ENCODE data around the gene FNDC3B. TPM values are rescaled to one million over a fixed set of nuclear protein-coding genes. Genes with fewer than 3 reads are reported as not detected.

FNDC3B gene
- total RNA-seq, 1 donor from 2014 or later, result 29.5 TPM

- no peak overlapping the region for H3K4me2 ChIP-seq
These were observed 179.3 kb downstream of the FNDC3B start for GRCh38 chr3:172218350-172219323.

GRCh38 chr3:172219750-172220149 lies 180.4 kb downstream of the FNDC3B start:
- Mint-ChIP-seq H3K4me1 (peaks cover 63% of the 10 kb centered on the region), H3K9me3 (peaks cover 2% of the 10 kb centered on the region), H3K27ac (no peak overlapping the region), H3K4me3 (no peak overlapping the region), H3K36me3 (peaks cover 14% of the 10 kb centered on the region), H3K27me3 (ENCODE audit: insufficient read depth, low read depth) (no peaks in the 10 kb centered on the region)
- Histone ChIP-seq H3K4me2 (no peak overlapping the region), H4K20me1 (ENCODE audit: low read depth) (peaks cover 24% of the 10 kb centered on the region), H3K27ac (no peak overlapping the region), H3K9ac (no peak overlapping the region), H3K9me3 (ENCODE audit: low read depth) (no peaks in the 10 kb centered on the region), H3F3A (ENCODE audit: low read depth) (peaks cover 9% of the 10 kb centered on the region), H3K36me3 (no peaks in the 10 kb centered on the region), H2AFZ (replicated peaks) (no peak overlapping the region), H3K27me3 (no peaks in the 10 kb centered on the region), H3K4me3 (no peak overlapping the region), H3K79me2 (ENCODE audit: low read depth) (peaks cover 58% of the 10 kb centered on the region), H3K4me1 (peaks cover 9% of the 10 kb centered on the region)
- no peak for DNase-seq (ENCODE audit: low spot score)
- TF ChIP-seq, protein P1, sequence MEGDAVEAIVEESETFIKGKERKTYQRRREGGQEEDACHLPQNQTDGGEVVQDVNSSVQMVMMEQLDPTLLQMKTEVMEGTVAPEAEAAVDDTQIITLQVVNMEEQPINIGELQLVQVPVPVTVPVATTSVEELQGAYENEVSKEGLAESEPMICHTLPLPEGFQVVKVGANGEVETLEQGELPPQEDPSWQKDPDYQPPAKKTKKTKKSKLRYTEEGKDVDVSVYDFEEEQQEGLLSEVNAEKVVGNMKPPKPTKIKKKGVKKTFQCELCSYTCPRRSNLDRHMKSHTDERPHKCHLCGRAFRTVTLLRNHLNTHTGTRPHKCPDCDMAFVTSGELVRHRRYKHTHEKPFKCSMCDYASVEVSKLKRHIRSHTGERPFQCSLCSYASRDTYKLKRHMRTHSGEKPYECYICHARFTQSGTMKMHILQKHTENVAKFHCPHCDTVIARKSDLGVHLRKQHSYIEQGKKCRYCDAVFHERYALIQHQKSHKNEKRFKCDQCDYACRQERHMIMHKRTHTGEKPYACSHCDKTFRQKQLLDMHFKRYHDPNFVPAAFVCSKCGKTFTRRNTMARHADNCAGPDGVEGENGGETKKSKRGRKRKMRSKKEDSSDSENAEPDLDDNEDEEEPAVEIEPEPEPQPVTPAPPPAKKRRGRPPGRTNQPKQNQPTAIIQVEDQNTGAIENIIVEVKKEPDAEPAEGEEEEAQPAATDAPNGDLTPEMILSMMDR (IDR thresholded peaks at IDR 0.05), result no peak
- TF ChIP-seq EZH2phosphoT487 (IDR thresholded peaks at IDR 0.05) (no peak), EZH2 (IDR thresholded peaks at IDR 0.05) (no peak)

More at GRCh38 chr3:172218350-172219323, 179.3 kb downstream of the FNDC3B start:
- no peak overlapping the region for H3K4me3 Mint-ChIP-seq
- peaks cover 2% of the 10 kb centered on the region for H3K9me3 Mint-ChIP-seq
- no peak for DNase-seq (ENCODE audit: low spot score)
- Histone ChIP-seq H3K27me3 (no peaks in the 10 kb centered on the region), H3K4me3 (no peak overlapping the region), H3K4me1 (peaks cover 9% of the 10 kb centered on the region), H3K79me2 (ENCODE audit: low read depth) (peaks cover 47% of the 10 kb centered on the region), H3K27ac (no peak overlapping the region), H2AFZ (replicated peaks) (no peak overlapping the region), H4K20me1 (ENCODE audit: low read depth) (peaks cover 32% of the 10 kb centered on the region), H3K36me3 (no peaks in the 10 kb centered on the region), H3K9me3 (ENCODE audit: low read depth) (no peaks in the 10 kb centered on the region), H3F3A (ENCODE audit: low read depth) (peaks cover 9% of the 10 kb centered on the region), H3K9ac (no peak overlapping the region)
- peaks cover 11% of the 10 kb centered on the region for H3K36me3 Mint-ChIP-seq
- peaks cover 54% of the 10 kb centered on the region for H3K4me1 Mint-ChIP-seq
- no peak overlapping the region for H3K27ac Mint-ChIP-seq
- TF ChIP-seq EZH2phosphoT487 (IDR thresholded peaks at IDR 0.05) (no peak), EZH2 (IDR thresholded peaks at IDR 0.05) (no peak)
- TF ChIP-seq, protein P1 (IDR thresholded peaks at IDR 0.05), result no peak
- no peaks in the 10 kb centered on the region for H3K27me3 Mint-ChIP-seq (ENCODE audit: insufficient read depth, low read depth)

- Histone ChIP-seq H2AFZ (replicated peaks) (no peak overlapping the region), H4K20me1 (ENCODE audit: low read depth) (peaks cover 24% of the 10 kb centered on the region), H3K36me3 (no peaks in the 10 kb centered on the region), H3K9ac (no peak overlapping the region), H3K4me3 (no peak overlapping the region), H3K27ac (no peak overlapping the region), H3K4me2 (no peak overlapping the region), H3K9me3 (ENCODE audit: low read depth) (no peaks in the 10 kb centered on the region), H3F3A (ENCODE audit: low read depth) (peaks cover 9% of the 10 kb centered on the region), H3K79me2 (ENCODE audit: low read depth) (peaks cover 59% of the 10 kb centered on the region), H3K4me1 (peaks cover 9% of the 10 kb centered on the region), H3K27me3 (no peaks in the 10 kb centered on the region)
- H3K36me3 Mint-ChIP-seq, result peaks cover 14% of the 10 kb centered on the region
- no peaks in the 10 kb centered on the region for H3K27me3 Mint-ChIP-seq (ENCODE audit: insufficient read depth, low read depth)
- no peaks in the 10 kb centered on the region for H3K9me3 Mint-ChIP-seq
- no peak for TF ChIP-seq EZH2 (IDR thresholded peaks at IDR 0.05)
- TF ChIP-seq, protein P1 (IDR thresholded peaks at IDR 0.05), result no peak
- TF ChIP-seq EZH2phosphoT487 (IDR thresholded peaks at IDR 0.05), result no peak
- H3K27ac Mint-ChIP-seq, result no peak overlapping the region
- H3K4me3 Mint-ChIP-seq, result no peak overlapping the region
- no peak for DNase-seq (ENCODE audit: low spot score)
- H3K4me1 Mint-ChIP-seq, result peaks cover 62% of the 10 kb centered on the region
These were observed 182.2 kb downstream of the FNDC3B start for GRCh38 chr3:172221547-172221946.

All from neural progenitor cell (in vitro differentiated cells).